Neural progenitor cell (in vitro differentiated cells): Measurements from ENCODE around the gene SAPCD2. TPM values are rescaled to one million over a fixed set of nuclear protein-coding genes. Genes with fewer than 3 reads are reported as not detected.

Source experiments
- DNase-seq: peaks from one replicate; pipeline ENCODE4 v3.0.0-alpha.2; 2016; ENCODE audit warnings: low spot score
- H2AFZ ChIP-seq: fragments of 200-600 bp; sonication (generic); replicated peaks from 2 replicates; pipeline ENCODE4 v1.6.1; 2016; ENCODE audit warnings: antibody characterized with exemption
- H3F3A ChIP-seq: fragments of 200-600 bp; sonication (generic); 2 replicates; pipeline ENCODE4 v1.6.1; 2016; ENCODE audit warnings: antibody characterized with exemption, low read depth
- H3K27ac ChIP-seq: fragments of 200-600 bp; sonication (generic); 2 replicates; pipeline ENCODE4 v1.5.1; 2016; ENCODE audit warnings: mild to moderate bottlenecking
- H3K27me3 ChIP-seq: fragments of 200-600 bp; sonication (generic); 2 replicates; pipeline ENCODE4 v1.6.1; 2016; ENCODE audit warnings: mild to moderate bottlenecking, moderate library complexity
- H3K36me3 ChIP-seq: fragments of 200-600 bp; sonication (generic); 2 replicates; pipeline ENCODE4 v1.5.1; 2016
- H3K4me1 ChIP-seq: fragments of 200-600 bp; sonication (generic); 2 replicates; pipeline ENCODE4 v1.6.1; 2016; ENCODE audit warnings: mixed run types
- H3K4me2 ChIP-seq: fragments of 200-600 bp; sonication (generic); 2 replicates; pipeline ENCODE4 v1.6.1; 2016
- H3K4me3 ChIP-seq: fragments of 200-600 bp; sonication (generic); 2 replicates; pipeline ENCODE4 v1.5.1; 2016
- H3K79me2 ChIP-seq: fragments of 200-600 bp; sonication (generic); 2 replicates; pipeline ENCODE4 v1.6.1; 2016; ENCODE audit warnings: low read depth
- H3K9ac ChIP-seq: fragments of 200-600 bp; sonication (generic); 2 replicates; pipeline ENCODE4 v1.6.1; 2016
- H3K9me3 ChIP-seq: fragments of 200-600 bp; sonication (generic); 2 replicates; pipeline ENCODE4 v1.5.1; 2016; ENCODE audit warnings: low read depth
- H4K20me1 ChIP-seq: fragments of 200-600 bp; sonication (generic); 2 replicates; pipeline ENCODE4 v1.6.1; 2016; ENCODE audit warnings: low read depth
- H3K27ac Mint-ChIP-seq: 3 replicates; pipeline ENCODE4 v1.8.0; 2021; ENCODE audit warnings: mixed read lengths
- H3K27me3 Mint-ChIP-seq: 2 replicates; pipeline ENCODE4 v1.8.0; 2022; ENCODE audit warnings: low read depth, mild to moderate bottlenecking, inconsistent platforms, moderate library complexity, mixed read lengths; ENCODE audit not compliant: insufficient read depth
- H3K36me3 Mint-ChIP-seq: 3 replicates; pipeline ENCODE4 v1.8.0; 2021; ENCODE audit warnings: mixed read lengths
- H3K4me1 Mint-ChIP-seq: 3 replicates; pipeline ENCODE4 v1.8.0; 2021; ENCODE audit warnings: mixed read lengths
- H3K4me3 Mint-ChIP-seq: 3 replicates; pipeline ENCODE4 v1.8.0; 2021; ENCODE audit warnings: mild to moderate bottlenecking, moderate library complexity, mixed read lengths
- H3K9me3 Mint-ChIP-seq: 3 replicates; pipeline ENCODE4 v1.8.0; 2020; ENCODE audit warnings: mixed read lengths
- CTCF ChIP-seq: fragments of 200-600 bp; sonication (generic); IDR thresholded peaks from 2 replicates; pipeline ENCODE4 v1.5.1; 2017; ENCODE audit warnings: antibody characterized with exemption, mild to moderate bottlenecking
- EZH2 ChIP-seq: fragments of 200-600 bp; sonication (generic); IDR thresholded peaks from 2 replicates; pipeline ENCODE4 v1.6.1; 2017; ENCODE audit warnings: antibody characterized with exemption, mild to moderate bottlenecking, moderate library complexity
- EZH2phosphoT487 ChIP-seq: fragments of 200-600 bp; sonication (generic); IDR thresholded peaks from 2 replicates; pipeline ENCODE4 v1.6.1; 2017; ENCODE audit warnings: antibody characterized with exemption
- total RNA-seq: library from RNA; depleted of rRNA; stranded (reverse); fragments of >200 nt; gene quantifications from 2 replicates; pipeline ENCODE4 v1.2.3, GENCODE V29; 2015; ENCODE audit warnings: low replicate concordance

The SAPCD2 gene
- total RNA-seq, 1 donor from 2014 or later = 5.7 TPM

- H3K79me2 ChIP-seq = no peaks in the 10 kb centered on the region
- H3K27ac Mint-ChIP-seq = no peak overlapping the region
- H3K4me3 Mint-ChIP-seq = no peak overlapping the region
- H3K9ac ChIP-seq = no peak overlapping the region
- no peaks in the 10 kb centered on the region for H3K36me3 Mint-ChIP-seq
- H3K27me3 ChIP-seq = peaks cover 11% of the 10 kb centered on the region
- peaks cover under 1% of the 10 kb centered on the region for H3K4me1 ChIP-seq
- no peak for TF ChIP-seq CTCF
- no peak for TF ChIP-seq EZH2
- TF ChIP-seq EZH2phosphoT487 = no peak
- H3K27me3 Mint-ChIP-seq = peaks cover 1% of the 10 kb centered on the region
- H3K36me3 ChIP-seq = no peaks in the 10 kb centered on the region
- no peaks in the 10 kb centered on the region for H3K9me3 Mint-ChIP-seq
- H3K9me3 ChIP-seq = no peaks in the 10 kb centered on the region
- H4K20me1 ChIP-seq = peaks cover 26% of the 10 kb centered on the region
- no peak for DNase-seq
- H3K4me2 ChIP-seq = no peak overlapping the region
- H3K27ac ChIP-seq = no peak overlapping the region
- no peak overlapping the region for H2AFZ ChIP-seq
- peaks cover 5% of the 10 kb centered on the region for H3F3A ChIP-seq
- H3K4me3 ChIP-seq = no peak overlapping the region
- H3K4me1 Mint-ChIP-seq = peaks cover 2% of the 10 kb centered on the region
Observed at GRCh38 chr9:137039611-137040366, 30.6 kb downstream of the SAPCD2 start.

GRCh38 chr9:137038916-137039315 is 31.4 kb downstream of the SAPCD2 start:
- no peak overlapping the region for H3K27ac Mint-ChIP-seq
- H3K4me2 ChIP-seq = no peak overlapping the region
- H3K9me3 Mint-ChIP-seq = no peaks in the 10 kb centered on the region
- peaks cover 2% of the 10 kb centered on the region for H3K27me3 ChIP-seq
- no peaks in the 10 kb centered on the region for H3K27me3 Mint-ChIP-seq
- no peak overlapping the region for H3K27ac ChIP-seq
- no peaks in the 10 kb centered on the region for H3K4me1 ChIP-seq
- H3K79me2 ChIP-seq = no peaks in the 10 kb centered on the region
- H3F3A ChIP-seq = peaks cover 6% of the 10 kb centered on the region
- no peak overlapping the region for H3K4me3 Mint-ChIP-seq
- no peak for DNase-seq
- no peak overlapping the region for H2AFZ ChIP-seq
- no peaks in the 10 kb centered on the region for H3K4me1 Mint-ChIP-seq
- no peaks in the 10 kb centered on the region for H3K36me3 Mint-ChIP-seq
- H3K36me3 ChIP-seq = no peaks in the 10 kb centered on the region
- H4K20me1 ChIP-seq = peaks cover 17% of the 10 kb centered on the region
- H3K4me3 ChIP-seq = no peak overlapping the region
- no peak overlapping the region for H3K9ac ChIP-seq
- no peaks in the 10 kb centered on the region for H3K9me3 ChIP-seq
- TF ChIP-seq EZH2 (no peak), EZH2phosphoT487 (no peak), CTCF (no peak)

- Histone ChIP-seq H3K4me2 (no peak overlapping the region), H3K4me3 (no peak overlapping the region), H3K9me3 (no peaks in the 10 kb centered on the region), H3K36me3 (no peaks in the 10 kb centered on the region), H3K79me2 (no peaks in the 10 kb centered on the region), H3K27ac (no peak overlapping the region), H3K4me1 (no peaks in the 10 kb centered on the region), H2AFZ (no peak overlapping the region), H3F3A (peaks cover 6% of the 10 kb centered on the region), H3K27me3 (no peaks in the 10 kb centered on the region), H4K20me1 (peaks cover 3% of the 10 kb centered on the region), H3K9ac (no peak overlapping the region)
- no peak for DNase-seq
- Mint-ChIP-seq H3K4me1 (no peaks in the 10 kb centered on the region), H3K27me3 (no peaks in the 10 kb centered on the region), H3K9me3 (no peaks in the 10 kb centered on the region), H3K36me3 (no peaks in the 10 kb centered on the region), H3K4me3 (no peak overlapping the region), H3K27ac (no peak overlapping the region)
- TF ChIP-seq EZH2phosphoT487 (no peak), CTCF (no peak), EZH2 (no peak)
Observed at GRCh38 chr9:137037483-137037882, 32.9 kb downstream of the SAPCD2 start.
